ENCODE results near the gene NAGS.
"Not testable (repeated sequence)": the region's sequence is repeated elsewhere in the genome, so short reads cannot be mapped to it uniquely, and the experiment has no call there.

Gene NAGS

GRCh38 chr17:43986225-43986981 lies 18.0 kb upstream of the NAGS start:
- H3K4me3 ChIP-seq (ENCODE audit: low read depth, low read length) = no peak overlapping the region
- TF ChIP-seq CTCF (IDR thresholded peaks at IDR 0.05; ENCODE audit: low read depth, low read length) = no peak

GRCh38 chr17:43987131-43988021 lies 17.0 kb upstream of the NAGS start:
- TF ChIP-seq CTCF (IDR thresholded peaks at IDR 0.05; ENCODE audit: low read depth, low read length) = no peak
- H3K4me3 ChIP-seq (ENCODE audit: low read depth, low read length) = no peak overlapping the region

- H3K4me3 ChIP-seq (ENCODE audit: low read depth, low read length) = no peak overlapping the region
- no peak for TF ChIP-seq CTCF (IDR thresholded peaks at IDR 0.05; ENCODE audit: low read depth, low read length)
Measured at GRCh38 chr17:43988301-43988700, 16.1 kb upstream of the NAGS start.

- no peak overlapping the region for H3K4me3 ChIP-seq (ENCODE audit: low read depth, low read length)
- no peak for TF ChIP-seq CTCF (IDR thresholded peaks at IDR 0.05; ENCODE audit: low read depth, low read length)
Measured at GRCh38 chr17:43992641-43993040, 11.8 kb upstream of the NAGS start.

GRCh38 chr17:43994272-43995149 lies 9.9 kb upstream of the NAGS start:
- TF ChIP-seq CTCF (IDR thresholded peaks at IDR 0.05; ENCODE audit: low read depth, low read length) = peak; percentile 91
- H3K4me3 ChIP-seq (ENCODE audit: low read depth, low read length) = peak overlapping the region; percentile 44

- peak overlapping the region; percentile 44; the same call in 1 of the 2 replicates for H3K4me3 ChIP-seq (ENCODE audit: low read depth, low read length)
- no peak for TF ChIP-seq CTCF (IDR thresholded peaks at IDR 0.05; ENCODE audit: low read depth, low read length)
Measured at GRCh38 chr17:43995150-43995471, 9.3 kb upstream of the NAGS start.

- H3K4me3 ChIP-seq (ENCODE audit: low read depth, low read length) = not testable (repeated sequence)
Measured at GRCh38 chr17:43997180-43997579, 7.2 kb upstream of the NAGS start.
